Hepatocyte (in vitro differentiated cells): ENCODE data around the gene RESF1. TPM values are rescaled to one million over a fixed set of nuclear protein-coding genes. Genes with fewer than 3 reads are reported as not detected.
"Not testable (repeated sequence)": the region's sequence is repeated elsewhere in the genome, so short reads cannot be mapped to it uniquely, and the experiment has no call there.

Experiments used
- DNase-seq: peaks from one replicate; pipeline ENCODE4 v3.0.0-alpha.2; 2016; ENCODE audit warnings: low spot score
- H2AFZ ChIP-seq: fragments of 200-600 bp; sonication (generic); 2 replicates; pipeline ENCODE4 v1.6.0; 2016; ENCODE audit warnings: antibody characterized with exemption, mild to moderate bottlenecking
- H3K27ac ChIP-seq: fragments of 200-600 bp; sonication (generic); 2 replicates; pipeline ENCODE4 v1.5.1; 2016; ENCODE audit warnings: mild to moderate bottlenecking
- H3K27me3 ChIP-seq: fragments of 200-600 bp; sonication (generic); 2 replicates; pipeline ENCODE4 v1.6.1; 2016
- H3K36me3 ChIP-seq: fragments of 200-600 bp; sonication (generic); replicated peaks from 2 replicates; pipeline ENCODE4 v1.5.1; 2016; ENCODE audit warnings: low read depth; ENCODE audit not compliant: insufficient read depth
- H3K4me1 ChIP-seq: fragments of 200-600 bp; sonication (generic); 2 replicates; pipeline ENCODE4 v1.5.1; 2016; ENCODE audit warnings: mild to moderate bottlenecking, moderate library complexity; ENCODE audit not compliant: insufficient read depth
- H3K4me2 ChIP-seq: fragments of 200-600 bp; sonication (generic); 2 replicates; pipeline ENCODE4 v1.6.0; 2016
- H3K4me3 ChIP-seq: fragments of 200-600 bp; sonication (generic); 2 replicates; pipeline ENCODE4 v1.5.1; 2016; ENCODE audit warnings: mild to moderate bottlenecking
- H3K79me2 ChIP-seq: fragments of 200-600 bp; sonication (generic); 2 replicates; pipeline ENCODE4 v1.6.0; 2017; ENCODE audit warnings: mild to moderate bottlenecking
- H3K9me2 ChIP-seq: fragments of 200-600 bp; sonication (generic); replicated peaks from 2 replicates; pipeline ENCODE4 v1.6.0; 2017; ENCODE audit warnings: mild to moderate bottlenecking; ENCODE audit not compliant: insufficient read depth
- H3K9me3 ChIP-seq: fragments of 200-600 bp; sonication (generic); 2 replicates; pipeline ENCODE4 v1.5.1; 2016; ENCODE audit warnings: low read depth, mild to moderate bottlenecking
- H4K20me1 ChIP-seq: fragments of 200-600 bp; sonication (generic); 2 replicates; pipeline ENCODE4 v1.6.0; 2016; ENCODE audit warnings: mild to moderate bottlenecking; ENCODE audit not compliant: insufficient read depth, poor library complexity, severe bottlenecking
- CTCF ChIP-seq: fragments of 200-600 bp; sonication (generic); IDR thresholded peaks from 2 replicates; pipeline ENCODE4 v1.5.1; 2016; ENCODE audit warnings: antibody characterized with exemption, mild to moderate bottlenecking; ENCODE audit not compliant: poor library complexity
- EZH2 ChIP-seq: fragments of 200-600 bp; sonication (generic); IDR thresholded peaks from 2 replicates; pipeline ENCODE4 v1.6.1; 2016; ENCODE audit warnings: antibody characterized with exemption, mild to moderate bottlenecking, borderline replicate concordance
- EZH2phosphoT487 ChIP-seq: fragments of 200-600 bp; sonication (generic); IDR thresholded peaks from one replicate; pipeline ENCODE4 v1.6.1; 2018; ENCODE audit warnings: antibody characterized with exemption, mild to moderate bottlenecking, low read depth, moderate library complexity; ENCODE audit not compliant: unreplicated experiment, severe bottlenecking
- WGBS: methylation state at CpG from one replicate; pipeline ENCODE4 v1.1.6; 2016; ENCODE audit warnings: low lambda C conversion rate; ENCODE audit errors: missing lambda C conversion rate; 5-methylcytosine and 5-hydroxymethylcytosine counted together
- polyA plus RNA-seq: library from polyadenylated mRNA; unstranded; fragments of >200 nt; fragmentation: Nextera tagmentation; extraction: Ambion mirVana; gene quantifications from 2 replicates; pipeline ENCODE4 v1.2.1, GENCODE V29; 2016
- total RNA-seq: library from RNA; depleted of rRNA; stranded (reverse); fragments of >200 nt; gene quantifications from 2 replicates; pipeline ENCODE4 v1.2.3, GENCODE V29; 2014

RESF1 gene
- total and polyA plus RNA-seq, 2 experiments from 2014 or later: 28.8 to 63.8 TPM

- no peak for DNase-seq
- WGBS: 86% methylated on average over 6 of the region's 6 CpGs
Observed at GRCh38 chr12:31947971-31948370, 11.2 kb upstream of the RESF1 start.

GRCh38 chr12:31948697-31949359, 10.4 kb upstream of the RESF1 start:
- H3K4me2 ChIP-seq, H3K79me2 ChIP-seq, H2AFZ ChIP-seq, H3K4me1 ChIP-seq, H4K20me1 ChIP-seq, H3K4me3 ChIP-seq, H3K27me3 ChIP-seq, H3K9me3 ChIP-seq, H3K9me2 ChIP-seq, H3K36me3 ChIP-seq: not testable (repeated sequence)
- peak; percentile 49 for DNase-seq
- 31% methylated on average over 3 of the region's 3 CpGs for WGBS
- peak overlapping the region; percentile 84 for H3K27ac ChIP-seq

More at GRCh38 chr12:31947971-31948370, 11.2 kb upstream of the RESF1 start:
- TF ChIP-seq CTCF: no peak
- no peak for TF ChIP-seq EZH2
- no peak for TF ChIP-seq EZH2phosphoT487
- Histone ChIP-seq H3K79me2 (no peaks in the 10 kb centered on the region), H2AFZ (no peak overlapping the region), H3K4me3 (no peak overlapping the region), H3K4me1 (no peaks in the 10 kb centered on the region), H3K27me3 (no peaks in the 10 kb centered on the region), H3K4me2 (no peak overlapping the region), H3K9me2 (no peaks in the 10 kb centered on the region), H4K20me1 (no peaks in the 10 kb centered on the region), H3K9me3 (peaks cover 9% of the 10 kb centered on the region), H3K27ac (peak overlapping the region; percentile 84), H3K36me3 (no peaks in the 10 kb centered on the region)

- TF ChIP-seq EZH2phosphoT487 (no peak), CTCF (no peak), EZH2 (no peak)
- Histone ChIP-seq H4K20me1 (no peaks in the 10 kb centered on the region), H3K9me2 (no peaks in the 10 kb centered on the region), H3K4me2 (no peak overlapping the region), H3K9me3 (peaks cover 9% of the 10 kb centered on the region), H3K79me2 (no peaks in the 10 kb centered on the region), H3K36me3 (no peaks in the 10 kb centered on the region), H3K27ac (no peak overlapping the region), H3K27me3 (no peaks in the 10 kb centered on the region), H2AFZ (no peak overlapping the region), H3K4me3 (no peak overlapping the region), H3K4me1 (no peaks in the 10 kb centered on the region)
- WGBS: 73% methylated on average over 4 of the region's 4 CpGs
- DNase-seq: no peak
Observed at GRCh38 chr12:31950088-31950487, 9.1 kb upstream of the RESF1 start.

GRCh38 chr12:31950492-31950891, 8.7 kb upstream of the RESF1 start:
- peaks cover 9% of the 10 kb centered on the region for H3K9me3 ChIP-seq
- H3K9me2 ChIP-seq: no peaks in the 10 kb centered on the region
- no peak for DNase-seq
- no peak overlapping the region for H3K4me3 ChIP-seq
- TF ChIP-seq CTCF: no peak
- TF ChIP-seq EZH2phosphoT487: no peak
- no peak for TF ChIP-seq EZH2
- H3K27ac ChIP-seq: no peak overlapping the region
- H3K27me3 ChIP-seq: no peaks in the 10 kb centered on the region
- no peaks in the 10 kb centered on the region for H3K4me1 ChIP-seq
- no peaks in the 10 kb centered on the region for H3K79me2 ChIP-seq
- H4K20me1 ChIP-seq: no peaks in the 10 kb centered on the region
- H2AFZ ChIP-seq: no peak overlapping the region
- H3K36me3 ChIP-seq: no peaks in the 10 kb centered on the region
- H3K4me2 ChIP-seq: no peak overlapping the region
